A549 (cell line): ENCODE results near the gene TMEM170A. TPM values are rescaled to one million over a fixed set of nuclear protein-coding genes. Genes with fewer than 3 reads are reported as not detected.

Experiments
- ATAC-seq, 2 experiments: fragments of 200-7000 bp in 1 of 2; fragments of >200 bp in 1 of 2; cut with Nextera tagmentation in 1 of 2; cut with Tn5 transposase in 1 of 2; 3 replicates each; pipeline versions ENCODE4 v1.8.0 to v1.9.1; 2018 to 2020; ENCODE audit warnings: mild to moderate bottlenecking in 1 of 2, moderate library complexity in 1 of 2
- CTCF ChIA-PET: fragments of 300-600 bp; sonication (Branson Sonifier 250); formaldehyde crosslinking; extraction: SDS; loops from one replicate; lab custom pipeline; 2021; ENCODE audit warnings: antibody characterized with exemption, inconsistent platforms; lab: Yijun Ruan, JAX
- POLR2A ChIA-PET: fragments of 350-600 bp; formaldehyde crosslinking; extraction: SDS; loops from one replicate; lab custom pipeline; 2021; ENCODE audit warnings: antibody characterized with exemption, inconsistent platforms; lab: Yijun Ruan, JAX
- DNase-seq, 2 experiments: peaks; one replicate each; pipeline versions ENCODE4 v3.0.0 to v3.0.0-alpha.2; 2011 to 2016; ENCODE audit warnings: low read depth in 1 of 2, low spot score in 1 of 2
- FAIRE-seq: peaks from 2 replicates; lab custom pipeline; 2011; peaks lifted over from hg19 to GRCh38; lab: Jason Lieb, UNC
- H3K27ac ChIP-seq, 2 experiments: fragments of >200 bp; sonication (Bioruptor Twin); formaldehyde crosslinking; 3 replicates each; pipeline ENCODE4 v1.5.1; 2016 to 2017
- H3K4me1 ChIP-seq: fragments of >200 bp; sonication (Bioruptor Twin); formaldehyde crosslinking; 3 replicates; pipeline ENCODE4 v1.6.1; 2016
- H3K4me2 ChIP-seq: fragments of >200 bp; sonication (Bioruptor Twin); formaldehyde crosslinking; 3 replicates; pipeline ENCODE4 v1.6.1; 2016
- H3K4me3 ChIP-seq: fragments of >200 bp; sonication (Bioruptor Twin); formaldehyde crosslinking; 3 replicates; pipeline ENCODE4 v1.5.1; 2016
- H3K9me3 ChIP-seq: fragments of >200 bp; sonication (Bioruptor Twin); formaldehyde crosslinking; 3 replicates; pipeline ENCODE4 v1.6.1; 2016
- CBX2 ChIP-seq: fragments of 200-600 bp; sonication (generic); IDR thresholded peaks from 2 replicates; pipeline ENCODE4 v1.6.1; 2016; ENCODE audit warnings: low read depth, mild to moderate bottlenecking, borderline replicate concordance
- CEBPB ChIP-seq, 2 experiments: fragments of >200 bp in 1 of 2; sonication (Bioruptor Twin) in 1 of 2; formaldehyde crosslinking in 1 of 2; IDR thresholded peaks; 2 replicates each; pipeline ENCODE4 v1.6.1; 2012 to 2016
- CHD4 ChIP-seq: fragments of 200-600 bp; sonication (generic); IDR thresholded peaks from 2 replicates; pipeline ENCODE4 v1.6.1; 2016; ENCODE audit warnings: antibody characterized with exemption, mild to moderate bottlenecking, borderline replicate concordance
- EHF ChIP-seq: fragments of 250-450 bp; sonication (Bioruptor Pico); IDR thresholded peaks from 2 replicates; pipeline ENCODE4 v1.5.0; 2020; ENCODE audit warnings: mild to moderate bottlenecking
- ESRRA ChIP-seq: fragments of 150-350 bp; IDR thresholded peaks from 2 replicates; pipeline ENCODE4 v1.6.1; 2014; ENCODE audit warnings: mild to moderate bottlenecking, low read length, borderline replicate concordance
- FOSL2 ChIP-seq, 2 experiments: fragments of 450-650 bp in 1 of 2; fragments of >200 bp in 1 of 2; sonication (Bioruptor Twin) in 1 of 2; formaldehyde crosslinking; IDR thresholded peaks; 2 replicates each; pipeline versions ENCODE4 v1.5.0 to v1.6.1; 2016 to 2020; ENCODE audit warnings: mild to moderate bottlenecking in 1 of 2, moderate library complexity in 1 of 2
- HDAC2 ChIP-seq: fragments of 200-600 bp; sonication (generic); IDR thresholded peaks from 2 replicates; pipeline ENCODE4 v1.6.1; 2016
- HOXA7 ChIP-seq: fragments of 250-450 bp; sonication (Bioruptor Pico); IDR thresholded peaks from 2 replicates; pipeline ENCODE4 v1.5.0; 2020; ENCODE audit warnings: mild to moderate bottlenecking, moderate library complexity
- JUN ChIP-seq, 2 experiments: fragments of >200 bp; sonication (Bioruptor Twin); formaldehyde crosslinking; IDR thresholded peaks; 2 replicates in 1 of 2; 3 replicates in 1 of 2; pipeline ENCODE4 v1.6.1; 2016 to 2017
- JUNB ChIP-seq: fragments of >200 bp; sonication (Bioruptor Twin); formaldehyde crosslinking; IDR thresholded peaks from 2 replicates; pipeline ENCODE4 v1.6.1; 2016
- KDM5A ChIP-seq: fragments of 200-600 bp; sonication (generic); IDR thresholded peaks from 2 replicates; pipeline ENCODE4 v1.6.1; 2016; ENCODE audit warnings: antibody characterized with exemption, mild to moderate bottlenecking
- NPAS2 ChIP-seq: fragments of 250-450 bp; sonication (Bioruptor Pico); IDR thresholded peaks from 2 replicates; pipeline ENCODE4 v1.8.0; 2022; ENCODE audit warnings: mild to moderate bottlenecking, moderate library complexity, borderline replicate concordance
- POLR2A ChIP-seq: IDR thresholded peaks from 2 replicates; pipeline ENCODE4 v1.6.1; 2012; ENCODE audit warnings: mild to moderate bottlenecking, low read length
- RARB ChIP-seq: fragments of 250-450 bp; sonication (Bioruptor Pico); IDR thresholded peaks from 2 replicates; pipeline ENCODE4 v1.8.0; 2021; ENCODE audit warnings: mild to moderate bottlenecking, moderate library complexity
- RFX5 ChIP-seq: fragments of 450-650 bp; IDR thresholded peaks from 2 replicates; pipeline ENCODE4 v1.7.1; 2014; ENCODE audit warnings: antibody characterized with exemption, mild to moderate bottlenecking, moderate library complexity
- USF2 ChIP-seq: fragments of 450-650 bp; IDR thresholded peaks from 2 replicates; pipeline ENCODE4 v1.6.1; 2014; ENCODE audit warnings: antibody characterized with exemption
- ZC3H11A ChIP-seq: fragments of 450-650 bp; IDR thresholded peaks from 2 replicates; pipeline ENCODE4 v1.6.1; 2014; ENCODE audit warnings: antibody characterized with exemption, mild to moderate bottlenecking
- ZFP36 ChIP-seq: fragments of 450-650 bp; IDR thresholded peaks from 2 replicates; pipeline ENCODE4 v1.6.1; 2014; ENCODE audit warnings: borderline replicate concordance; ENCODE audit not compliant: partially characterized antibody
- WGBS: methylation state at CpG from one replicate; pipeline ENCODE4 v1.1.6; 2017; ENCODE audit errors: missing lambda C conversion rate; 5-methylcytosine and 5-hydroxymethylcytosine counted together
- polyA plus RNA-seq, 4 experiments: library from polyadenylated mRNA; depleted of rRNA in 3 of 4; stranded (reverse); fragments of >200 nt; fragmentation: RNase III in 1 of 4; extraction: RNeasy Plus Mini Kit Qiagen cat#74134 plus additional on column Dnase treatment in 1 of 4; gene quantifications; 2 replicates in 3 of 4; 3 replicates in 1 of 4; pipeline ENCODE4 v1.2.3, GENCODE V29; 2011 to 2017
- TF ChIP-seq, protein P1 (sequence below): fragments of 200-600 bp; sonication (generic); IDR thresholded peaks from 2 replicates; pipeline ENCODE4 v1.6.1; 2016; ENCODE audit warnings: antibody characterized with exemption, mild to moderate bottlenecking, moderate library complexity
- TF ChIP-seq, protein P2 (sequence below): IDR thresholded peaks from 2 replicates; pipeline ENCODE4 v1.6.1; 2012

Gene TMEM170A
- polyA plus RNA-seq, 2 of the 4 experiments (the other 2 are of a cell fraction): 13.9 to 21.7 TPM

DNA sequence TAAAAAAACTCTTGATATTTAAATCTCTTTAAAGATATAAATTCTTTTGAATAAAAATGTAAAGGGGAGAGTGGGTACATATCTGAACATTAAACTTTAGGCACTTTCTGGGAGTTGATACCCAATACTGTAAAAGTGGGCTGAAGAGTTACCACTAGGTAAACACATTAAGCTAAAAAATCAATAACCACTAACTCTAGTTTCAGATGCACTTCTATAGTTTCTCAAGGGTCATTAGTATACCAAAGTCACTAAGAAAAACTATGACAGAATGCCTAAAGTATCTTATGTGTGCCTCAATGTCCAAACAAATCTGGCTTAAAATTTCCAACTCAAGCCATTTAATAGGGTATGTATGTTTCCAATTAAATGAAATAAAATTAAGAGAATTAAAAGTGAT, 18.1 kb downstream of the TMEM170A start (continued):
- TF ChIP-seq, protein P1, sequence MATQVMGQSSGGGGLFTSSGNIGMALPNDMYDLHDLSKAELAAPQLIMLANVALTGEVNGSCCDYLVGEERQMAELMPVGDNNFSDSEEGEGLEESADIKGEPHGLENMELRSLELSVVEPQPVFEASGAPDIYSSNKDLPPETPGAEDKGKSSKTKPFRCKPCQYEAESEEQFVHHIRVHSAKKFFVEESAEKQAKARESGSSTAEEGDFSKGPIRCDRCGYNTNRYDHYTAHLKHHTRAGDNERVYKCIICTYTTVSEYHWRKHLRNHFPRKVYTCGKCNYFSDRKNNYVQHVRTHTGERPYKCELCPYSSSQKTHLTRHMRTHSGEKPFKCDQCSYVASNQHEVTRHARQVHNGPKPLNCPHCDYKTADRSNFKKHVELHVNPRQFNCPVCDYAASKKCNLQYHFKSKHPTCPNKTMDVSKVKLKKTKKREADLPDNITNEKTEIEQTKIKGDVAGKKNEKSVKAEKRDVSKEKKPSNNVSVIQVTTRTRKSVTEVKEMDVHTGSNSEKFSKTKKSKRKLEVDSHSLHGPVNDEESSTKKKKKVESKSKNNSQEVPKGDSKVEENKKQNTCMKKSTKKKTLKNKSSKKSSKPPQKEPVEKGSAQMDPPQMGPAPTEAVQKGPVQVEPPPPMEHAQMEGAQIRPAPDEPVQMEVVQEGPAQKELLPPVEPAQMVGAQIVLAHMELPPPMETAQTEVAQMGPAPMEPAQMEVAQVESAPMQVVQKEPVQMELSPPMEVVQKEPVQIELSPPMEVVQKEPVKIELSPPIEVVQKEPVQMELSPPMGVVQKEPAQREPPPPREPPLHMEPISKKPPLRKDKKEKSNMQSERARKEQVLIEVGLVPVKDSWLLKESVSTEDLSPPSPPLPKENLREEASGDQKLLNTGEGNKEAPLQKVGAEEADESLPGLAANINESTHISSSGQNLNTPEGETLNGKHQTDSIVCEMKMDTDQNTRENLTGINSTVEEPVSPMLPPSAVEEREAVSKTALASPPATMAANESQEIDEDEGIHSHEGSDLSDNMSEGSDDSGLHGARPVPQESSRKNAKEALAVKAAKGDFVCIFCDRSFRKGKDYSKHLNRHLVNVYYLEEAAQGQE: no peak
- TF ChIP-seq CHD4 (no peak), ESRRA (no peak), RARB (CRISPR knock-in tag) (no peak), CBX2 (no peak), HOXA7 (no peak), POLR2A (no peak), RFX5 (no peak)

- FAIRE-seq: no peak
These were observed 19.2 kb downstream of the TMEM170A start for GRCh38 chr16:75445298-75445697.

More at GRCh38 chr16:75445298-75445697, 19.2 kb downstream of the TMEM170A start:
- TF ChIP-seq ZC3H11A (no peak), JUN (IDR thresholded peaks at IDR 0.05) (no peak), CHD4 (no peak), FOSL2 (IDR thresholded peaks at IDR 0.05) (no peak), FOSL2 (CRISPR knock-in tag; IDR thresholded peaks at IDR 0.05) (no peak), HDAC2 (no peak), CEBPB (IDR thresholded peaks at IDR 0.05) (no peak), USF2 (no peak), NPAS2 (CRISPR knock-in tag) (no peak), KDM5A (no peak), EHF (no peak), JUNB (no peak), ZFP36 (no peak), HOXA7 (no peak), RARB (CRISPR knock-in tag) (no peak)
- TF ChIP-seq, protein P2, sequence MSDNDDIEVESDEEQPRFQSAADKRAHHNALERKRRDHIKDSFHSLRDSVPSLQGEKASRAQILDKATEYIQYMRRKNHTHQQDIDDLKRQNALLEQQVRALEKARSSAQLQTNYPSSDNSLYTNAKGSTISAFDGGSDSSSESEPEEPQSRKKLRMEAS: no peak
- TF ChIP-seq, protein P1: no peak
- Histone ChIP-seq H3K4me2 (no peak overlapping the region), H3K9me3 (no peaks in the 10 kb centered on the region), H3K27ac (no peak overlapping the region), H3K4me3 (no peak overlapping the region), H3K4me1 (no peaks in the 10 kb centered on the region)
- no peak for DNase-seq
- no peak for ATAC-seq
- ChIA-PET POLR2A (no interaction called here), CTCF (interaction anchor here (1.0 to 1.8 kb wide), 4 partner anchors 12 to 211 kb away, joined by 3 to 9 read pairs (median 6); partner anchors contain the start of gene CFDP1)
- WGBS: 79% methylated on average over 5 of the region's 5 CpGs
